HEK293 (cell line): ENCODE measurements around the gene DYNLRB1.

Experiments used
- CTCF ChIP-seq: fragments of 450-650 bp; formaldehyde crosslinking; IDR thresholded peaks from 2 replicates; pipeline ENCODE4 v1.5.1; 2016; ENCODE audit warnings: missing biosample characterization, missing genetic modification characterization
- KLF1 ChIP-seq: fragments of 450-650 bp; formaldehyde crosslinking; IDR thresholded peaks from 2 replicates; pipeline ENCODE4 v1.5.1; 2016; ENCODE audit warnings: missing biosample characterization, missing genetic modification characterization
- ZNF513 ChIP-seq: fragments of 450-650 bp; IDR thresholded peaks from 2 replicates; pipeline ENCODE4 v1.5.1; 2018; ENCODE audit warnings: missing biosample characterization, missing genetic modification characterization
- ZNF792 ChIP-seq: fragments of 450-650 bp; formaldehyde crosslinking; IDR thresholded peaks from 2 replicates; pipeline ENCODE4 v1.5.1; 2016; ENCODE audit warnings: missing biosample characterization, missing genetic modification characterization
- TF ChIP-seq, protein P1 (sequence below): fragments of 450-650 bp; formaldehyde crosslinking; IDR thresholded peaks from 2 replicates; pipeline ENCODE4 v1.5.1; 2016; ENCODE audit warnings: missing biosample characterization, missing genetic modification characterization

GRCh38 chr20:34528921-34529297 lies 12.7 kb downstream of the DYNLRB1 start:
- no peak for TF ChIP-seq CTCF (tag by site-specific recombination)
- no peak for TF ChIP-seq ZNF513 (tag by site-specific recombination)
- TF ChIP-seq, protein P1, sequence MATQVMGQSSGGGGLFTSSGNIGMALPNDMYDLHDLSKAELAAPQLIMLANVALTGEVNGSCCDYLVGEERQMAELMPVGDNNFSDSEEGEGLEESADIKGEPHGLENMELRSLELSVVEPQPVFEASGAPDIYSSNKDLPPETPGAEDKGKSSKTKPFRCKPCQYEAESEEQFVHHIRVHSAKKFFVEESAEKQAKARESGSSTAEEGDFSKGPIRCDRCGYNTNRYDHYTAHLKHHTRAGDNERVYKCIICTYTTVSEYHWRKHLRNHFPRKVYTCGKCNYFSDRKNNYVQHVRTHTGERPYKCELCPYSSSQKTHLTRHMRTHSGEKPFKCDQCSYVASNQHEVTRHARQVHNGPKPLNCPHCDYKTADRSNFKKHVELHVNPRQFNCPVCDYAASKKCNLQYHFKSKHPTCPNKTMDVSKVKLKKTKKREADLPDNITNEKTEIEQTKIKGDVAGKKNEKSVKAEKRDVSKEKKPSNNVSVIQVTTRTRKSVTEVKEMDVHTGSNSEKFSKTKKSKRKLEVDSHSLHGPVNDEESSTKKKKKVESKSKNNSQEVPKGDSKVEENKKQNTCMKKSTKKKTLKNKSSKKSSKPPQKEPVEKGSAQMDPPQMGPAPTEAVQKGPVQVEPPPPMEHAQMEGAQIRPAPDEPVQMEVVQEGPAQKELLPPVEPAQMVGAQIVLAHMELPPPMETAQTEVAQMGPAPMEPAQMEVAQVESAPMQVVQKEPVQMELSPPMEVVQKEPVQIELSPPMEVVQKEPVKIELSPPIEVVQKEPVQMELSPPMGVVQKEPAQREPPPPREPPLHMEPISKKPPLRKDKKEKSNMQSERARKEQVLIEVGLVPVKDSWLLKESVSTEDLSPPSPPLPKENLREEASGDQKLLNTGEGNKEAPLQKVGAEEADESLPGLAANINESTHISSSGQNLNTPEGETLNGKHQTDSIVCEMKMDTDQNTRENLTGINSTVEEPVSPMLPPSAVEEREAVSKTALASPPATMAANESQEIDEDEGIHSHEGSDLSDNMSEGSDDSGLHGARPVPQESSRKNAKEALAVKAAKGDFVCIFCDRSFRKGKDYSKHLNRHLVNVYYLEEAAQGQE (tag by site-specific recombination) = no peak
- no peak for TF ChIP-seq KLF1 (tag by site-specific recombination)
- TF ChIP-seq ZNF792 (tag by site-specific recombination) = no peak
